ENCODE results near the gene PTPRB. TPM values are rescaled to one million over a fixed set of nuclear protein-coding genes. Genes with fewer than 3 reads are reported as not detected.

The PTPRB gene
- total RNA-seq, 1 experiment from 2014 or later: not detected

GRCh38 chr12:70484464-70484863 is 152.8 kb downstream of the PTPRB start:
- no peak overlapping the region for H3K27ac ChIP-seq (ENCODE audit: low read depth, low read length, poor library complexity, severe bottlenecking)
- H3K4me1 ChIP-seq (ENCODE audit: insufficient read depth, low read length, poor library complexity, severe bottlenecking): no peaks in the 10 kb centered on the region
- no peak for DNase-seq (ENCODE audit: low spot score)
- POLR2A ChIA-PET (ENCODE audit: low non-redundant PET): no interaction called here
- H3K4me3 ChIP-seq (ENCODE audit: low read depth, low read length, poor library complexity, severe bottlenecking): no peak overlapping the region
- intact Hi-C loops (cut with micrococcal nuclease; ENCODE audit: unreplicated experiment): no loop called here
- no peaks in the 10 kb centered on the region for H3K27me3 ChIP-seq (replicated peaks; ENCODE audit: insufficient read depth, low read depth, low read length, poor library complexity)
- CTCF ChIA-PET: no interaction called here
- no peaks in the 10 kb centered on the region for H3K9me3 ChIP-seq (ENCODE audit: low read depth, low read length, poor library complexity, severe bottlenecking)
- H3K36me3 ChIP-seq (ENCODE audit: insufficient read depth, low read length, poor library complexity, severe bottlenecking): no peaks in the 10 kb centered on the region
- BruUV-seq (replicated peaks): no TSS peak
- TF ChIP-seq, protein P1, sequence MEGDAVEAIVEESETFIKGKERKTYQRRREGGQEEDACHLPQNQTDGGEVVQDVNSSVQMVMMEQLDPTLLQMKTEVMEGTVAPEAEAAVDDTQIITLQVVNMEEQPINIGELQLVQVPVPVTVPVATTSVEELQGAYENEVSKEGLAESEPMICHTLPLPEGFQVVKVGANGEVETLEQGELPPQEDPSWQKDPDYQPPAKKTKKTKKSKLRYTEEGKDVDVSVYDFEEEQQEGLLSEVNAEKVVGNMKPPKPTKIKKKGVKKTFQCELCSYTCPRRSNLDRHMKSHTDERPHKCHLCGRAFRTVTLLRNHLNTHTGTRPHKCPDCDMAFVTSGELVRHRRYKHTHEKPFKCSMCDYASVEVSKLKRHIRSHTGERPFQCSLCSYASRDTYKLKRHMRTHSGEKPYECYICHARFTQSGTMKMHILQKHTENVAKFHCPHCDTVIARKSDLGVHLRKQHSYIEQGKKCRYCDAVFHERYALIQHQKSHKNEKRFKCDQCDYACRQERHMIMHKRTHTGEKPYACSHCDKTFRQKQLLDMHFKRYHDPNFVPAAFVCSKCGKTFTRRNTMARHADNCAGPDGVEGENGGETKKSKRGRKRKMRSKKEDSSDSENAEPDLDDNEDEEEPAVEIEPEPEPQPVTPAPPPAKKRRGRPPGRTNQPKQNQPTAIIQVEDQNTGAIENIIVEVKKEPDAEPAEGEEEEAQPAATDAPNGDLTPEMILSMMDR (conservative IDR thresholded peaks at IDR 0.05; ENCODE audit: low read depth, low read length): no peak
- TF ChIP-seq EZH2 (IDR thresholded peaks at IDR 0.05; ENCODE audit: borderline replicate concordance, low read depth, low read length, poor library complexity, severe bottlenecking): no peak

GRCh38 chr12:70482764-70483163 is 154.5 kb downstream of the PTPRB start:
- no peak for TF ChIP-seq EZH2 (IDR thresholded peaks at IDR 0.05; ENCODE audit: borderline replicate concordance, low read depth, low read length, poor library complexity, severe bottlenecking)
- TF ChIP-seq, protein P1 (conservative IDR thresholded peaks at IDR 0.05; ENCODE audit: low read depth, low read length): no peak
- H3K4me1 ChIP-seq (ENCODE audit: insufficient read depth, low read length, poor library complexity, severe bottlenecking): no peaks in the 10 kb centered on the region
- no peaks in the 10 kb centered on the region for H3K27me3 ChIP-seq (replicated peaks; ENCODE audit: insufficient read depth, low read depth, low read length, poor library complexity)
- no peak overlapping the region for H3K27ac ChIP-seq (ENCODE audit: low read depth, low read length, poor library complexity, severe bottlenecking)
- POLR2A ChIA-PET (ENCODE audit: low non-redundant PET): no interaction called here
- no peak for DNase-seq (ENCODE audit: low spot score)
- H3K4me3 ChIP-seq (ENCODE audit: low read depth, low read length, poor library complexity, severe bottlenecking): no peak overlapping the region
- no TSS peak for BruUV-seq (replicated peaks)
- intact Hi-C loops (cut with micrococcal nuclease; ENCODE audit: unreplicated experiment): no loop called here
- no peaks in the 10 kb centered on the region for H3K9me3 ChIP-seq (ENCODE audit: low read depth, low read length, poor library complexity, severe bottlenecking)
- CTCF ChIA-PET: no interaction called here
- H3K36me3 ChIP-seq (ENCODE audit: insufficient read depth, low read length, poor library complexity, severe bottlenecking): no peaks in the 10 kb centered on the region

DNA sequence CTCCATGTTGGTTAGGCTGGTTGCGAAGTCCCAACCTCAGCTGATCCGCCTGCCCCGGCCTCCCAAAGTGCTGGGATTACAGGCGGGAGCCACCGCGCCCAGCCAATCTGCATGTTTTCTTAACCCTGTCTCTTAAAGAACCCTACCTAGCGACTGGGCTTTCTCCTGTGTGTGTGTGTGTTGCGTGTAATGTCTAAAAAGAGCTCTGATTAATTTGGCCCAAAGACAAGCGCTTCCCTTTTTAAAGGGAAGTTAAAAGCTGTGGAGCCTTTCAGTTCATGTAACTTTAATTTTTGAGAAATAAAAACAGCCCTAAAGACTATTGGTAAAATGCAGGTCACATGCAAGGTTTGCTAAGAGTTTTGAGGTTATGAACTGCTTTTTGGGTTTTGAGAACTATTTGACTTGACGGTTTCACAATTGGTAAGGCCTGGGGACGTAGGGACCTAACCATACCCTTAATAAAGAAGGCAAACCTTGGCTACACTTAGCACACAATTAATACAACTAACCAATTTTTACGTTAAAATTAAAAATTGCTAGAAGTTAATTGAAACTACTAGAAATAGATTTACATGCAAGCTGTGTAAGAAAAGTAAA is 167.9 kb downstream of the PTPRB start:
- TF ChIP-seq EZH2 (IDR thresholded peaks at IDR 0.05; ENCODE audit: borderline replicate concordance, low read depth, low read length, poor library complexity, severe bottlenecking): no peak
- TF ChIP-seq, protein P1 (conservative IDR thresholded peaks at IDR 0.05; ENCODE audit: low read depth, low read length): no peak
- Histone ChIP-seq H3K36me3 (ENCODE audit: insufficient read depth, low read length, poor library complexity, severe bottlenecking) (no peaks in the 10 kb centered on the region), H3K27me3 (replicated peaks; ENCODE audit: insufficient read depth, low read depth, low read length, poor library complexity) (no peaks in the 10 kb centered on the region), H3K4me3 (ENCODE audit: low read depth, low read length, poor library complexity, severe bottlenecking) (no peak overlapping the region), H3K9me3 (ENCODE audit: low read depth, low read length, poor library complexity, severe bottlenecking) (peaks cover under 1% of the 10 kb centered on the region), H3K4me1 (ENCODE audit: insufficient read depth, low read length, poor library complexity, severe bottlenecking) (no peaks in the 10 kb centered on the region), H3K27ac (ENCODE audit: low read depth, low read length, poor library complexity, severe bottlenecking) (no peak overlapping the region)
- no TSS peak for BruUV-seq (replicated peaks)
- DNase-seq (ENCODE audit: low spot score): no peak
- intact Hi-C loops (cut with micrococcal nuclease; ENCODE audit: unreplicated experiment): no loop called here
- CTCF ChIA-PET: no interaction called here
- POLR2A ChIA-PET (ENCODE audit: low non-redundant PET): no interaction called here
